Neural cell (in vitro differentiated cells): ENCODE results near the gene ARL2. TPM values are rescaled to one million over a fixed set of nuclear protein-coding genes. Genes with fewer than 3 reads are reported as not detected.

ENCODE experiments used
- H2AFZ ChIP-seq: fragments of 200-600, 300-800 bp; sonication (generic), shearing (Covaris generic); 2 replicates; pipeline ENCODE4 v1.6.0; 2014; ENCODE audit warnings: low read depth, mild to moderate bottlenecking, antibody characterized with exemption, low read length, moderate library complexity
- H3F3A ChIP-seq: fragments of 200-600 bp; shearing (Covaris generic); 2 replicates; pipeline ENCODE4 v1.6.1; 2016; ENCODE audit warnings: mild to moderate bottlenecking, moderate library complexity, mixed read lengths, antibody characterized with exemption, low read length; ENCODE audit not compliant: insufficient read depth, poor library complexity, severe bottlenecking
- H3K27ac ChIP-seq: fragments of 200-600, 300-800 bp; sonication (generic), shearing (Covaris generic); 2 replicates; pipeline ENCODE4 v1.5.1; 2014; ENCODE audit warnings: mild to moderate bottlenecking, low read length, moderate library complexity
- H3K27me3 ChIP-seq: fragments of 300-800, 200-600 bp; sonication (generic), shearing (Covaris generic); 2 replicates; pipeline ENCODE4 v1.6.0; 2014; ENCODE audit warnings: mild to moderate bottlenecking, low read depth, low read length, moderate library complexity; ENCODE audit not compliant: insufficient read depth
- H3K36me3 ChIP-seq: fragments of 300-800, 200-600 bp; sonication (generic), shearing (Covaris generic); 2 replicates; pipeline ENCODE4 v1.5.1; 2014; ENCODE audit warnings: mild to moderate bottlenecking, antibody characterized with exemption, low read length, moderate library complexity; ENCODE audit not compliant: insufficient read depth
- H3K4me2 ChIP-seq: fragments of 300-800, 200-600 bp; sonication (generic), shearing (Covaris generic); 2 replicates; pipeline ENCODE4 v1.6.0; 2014; ENCODE audit warnings: mild to moderate bottlenecking, low read length
- H3K4me3 ChIP-seq: fragments of 300-800, 200-600 bp; sonication (generic), shearing (Covaris generic); 2 replicates; pipeline ENCODE4 v1.5.1; 2014; ENCODE audit warnings: mild to moderate bottlenecking, low read length, moderate library complexity
- H3K79me2 ChIP-seq: fragments of 200-600 bp; shearing (Covaris generic); replicated peaks from 2 replicates; pipeline ENCODE4 v1.6.0; 2014; ENCODE audit warnings: mild to moderate bottlenecking, low read length, moderate library complexity; ENCODE audit not compliant: insufficient read depth
- H3K9ac ChIP-seq: fragments of 300-800, 200-600 bp; sonication (generic), shearing (Covaris generic); 2 replicates; pipeline ENCODE4 v1.6.1; 2016; ENCODE audit warnings: mild to moderate bottlenecking, low read length, mixed read lengths
- H3K9me2 ChIP-seq: fragments of 200-600 bp; shearing (Covaris generic); 2 replicates; pipeline ENCODE4 v1.6.1; 2016; ENCODE audit warnings: mild to moderate bottlenecking, low read length, mixed read lengths; ENCODE audit not compliant: insufficient read depth
- H3K9me3 ChIP-seq: fragments of 200-600, 300-800 bp; sonication (generic), shearing (Covaris generic); 2 replicates; pipeline ENCODE4 v1.6.1; 2016; ENCODE audit warnings: mild to moderate bottlenecking, mixed run types, low read length, moderate library complexity, mixed read lengths
- H4K20me1 ChIP-seq: fragments of 200-600 bp; shearing (Covaris generic); 2 replicates; pipeline ENCODE4 v1.6.1; 2016; ENCODE audit warnings: mild to moderate bottlenecking, mixed run types; ENCODE audit not compliant: insufficient read depth
- EP300 ChIP-seq: fragments of 450-650 bp; conservative IDR thresholded peaks from 2 replicates; pipeline ENCODE4 v1.6.1; 2014; ENCODE audit warnings: antibody characterized with exemption, mild to moderate bottlenecking, moderate library complexity; ENCODE audit not compliant: poor library complexity, severe bottlenecking
- EZH2 ChIP-seq: fragments of 200-600, 300-800 bp; shearing (Covaris generic), sonication (generic); IDR thresholded peaks from 2 replicates; pipeline ENCODE4 v1.6.1; 2014; ENCODE audit warnings: antibody characterized with exemption, low read length, borderline replicate concordance, mild to moderate bottlenecking; ENCODE audit not compliant: insufficient read depth, poor library complexity, severe bottlenecking
- MXI1 ChIP-seq: fragments of 450-650 bp; conservative IDR thresholded peaks from 2 replicates; pipeline ENCODE4 v1.6.1; 2014; ENCODE audit warnings: antibody characterized with exemption, mild to moderate bottlenecking; ENCODE audit not compliant: poor library complexity, severe bottlenecking
- POLR2AphosphoS5 ChIP-seq: IDR thresholded peaks from 2 replicates; pipeline ENCODE4 v1.6.1; 2012
- RAD21 ChIP-seq: fragments of 450-650 bp; conservative IDR thresholded peaks from 2 replicates; pipeline ENCODE4 v1.6.1; 2014; ENCODE audit warnings: antibody characterized with exemption, mild to moderate bottlenecking, moderate library complexity
- SMC3 ChIP-seq: fragments of 450-650 bp; conservative IDR thresholded peaks from 2 replicates; pipeline ENCODE4 v1.6.1; 2014; ENCODE audit warnings: antibody characterized with exemption, mild to moderate bottlenecking, moderate library complexity; ENCODE audit not compliant: poor library complexity
- TAF1 ChIP-seq: IDR thresholded peaks from 2 replicates; pipeline ENCODE4 v1.6.1; 2012; ENCODE audit warnings: low read depth
- polyA plus RNA-seq: library from polyadenylated mRNA; depleted of rRNA; stranded (reverse); fragments of >200 nt; gene quantifications from 2 replicates; pipeline ENCODE4 v1.2.3, GENCODE V29; 2014
- TF ChIP-seq, protein P1 (sequence below): fragments of 450-650 bp; IDR thresholded peaks from 2 replicates; pipeline ENCODE4 v1.5.1; 2014; ENCODE audit warnings: antibody characterized with exemption, mild to moderate bottlenecking, moderate library complexity; ENCODE audit not compliant: poor library complexity, severe bottlenecking
- TF ChIP-seq, protein P2 (sequence below): IDR thresholded peaks from 2 replicates; pipeline ENCODE4 v1.6.1; 2012; ENCODE audit warnings: borderline replicate concordance

Gene ARL2
- polyA plus RNA-seq, 1 donor from 2014 or later, result 158 TPM

DNA sequence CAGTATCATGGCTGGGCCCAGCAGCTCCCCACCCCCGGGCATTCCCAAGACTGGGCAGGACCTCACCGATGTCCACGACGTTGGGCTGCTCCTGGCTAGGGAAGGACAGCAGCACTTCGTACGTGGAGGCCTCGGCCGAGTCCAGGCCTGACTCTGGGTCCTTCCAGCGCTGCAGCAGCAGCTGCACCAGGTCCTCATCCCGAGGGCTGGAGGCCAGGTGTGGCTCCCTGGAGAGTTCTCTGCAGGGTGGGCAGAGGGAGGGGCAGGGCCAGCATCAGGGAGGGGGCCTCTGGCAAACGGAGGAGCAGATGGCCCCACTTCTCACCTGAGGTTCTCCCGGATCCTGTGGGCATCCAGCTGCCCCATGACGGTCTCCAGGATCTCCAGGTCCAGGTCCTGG lies 44.1 kb downstream of the ARL2 start:
- H3K79me2 ChIP-seq, result no peaks in the 10 kb centered on the region
- H3K27ac ChIP-seq, result no peak overlapping the region
- H3K9me2 ChIP-seq, result no peaks in the 10 kb centered on the region
- no peaks in the 10 kb centered on the region for H3K27me3 ChIP-seq
- H3K36me3 ChIP-seq, result no peaks in the 10 kb centered on the region
- TF ChIP-seq, protein P1, sequence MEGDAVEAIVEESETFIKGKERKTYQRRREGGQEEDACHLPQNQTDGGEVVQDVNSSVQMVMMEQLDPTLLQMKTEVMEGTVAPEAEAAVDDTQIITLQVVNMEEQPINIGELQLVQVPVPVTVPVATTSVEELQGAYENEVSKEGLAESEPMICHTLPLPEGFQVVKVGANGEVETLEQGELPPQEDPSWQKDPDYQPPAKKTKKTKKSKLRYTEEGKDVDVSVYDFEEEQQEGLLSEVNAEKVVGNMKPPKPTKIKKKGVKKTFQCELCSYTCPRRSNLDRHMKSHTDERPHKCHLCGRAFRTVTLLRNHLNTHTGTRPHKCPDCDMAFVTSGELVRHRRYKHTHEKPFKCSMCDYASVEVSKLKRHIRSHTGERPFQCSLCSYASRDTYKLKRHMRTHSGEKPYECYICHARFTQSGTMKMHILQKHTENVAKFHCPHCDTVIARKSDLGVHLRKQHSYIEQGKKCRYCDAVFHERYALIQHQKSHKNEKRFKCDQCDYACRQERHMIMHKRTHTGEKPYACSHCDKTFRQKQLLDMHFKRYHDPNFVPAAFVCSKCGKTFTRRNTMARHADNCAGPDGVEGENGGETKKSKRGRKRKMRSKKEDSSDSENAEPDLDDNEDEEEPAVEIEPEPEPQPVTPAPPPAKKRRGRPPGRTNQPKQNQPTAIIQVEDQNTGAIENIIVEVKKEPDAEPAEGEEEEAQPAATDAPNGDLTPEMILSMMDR, result no peak
- TF ChIP-seq SMC3, result no peak
- H3K9ac ChIP-seq, result no peak overlapping the region
- H3F3A ChIP-seq, result no peaks in the 10 kb centered on the region
- no peak overlapping the region for H3K4me2 ChIP-seq
- H4K20me1 ChIP-seq, result no peaks in the 10 kb centered on the region
- no peak overlapping the region for H2AFZ ChIP-seq
- H3K9me3 ChIP-seq, result no peaks in the 10 kb centered on the region
- no peak overlapping the region for H3K4me3 ChIP-seq

DNA sequence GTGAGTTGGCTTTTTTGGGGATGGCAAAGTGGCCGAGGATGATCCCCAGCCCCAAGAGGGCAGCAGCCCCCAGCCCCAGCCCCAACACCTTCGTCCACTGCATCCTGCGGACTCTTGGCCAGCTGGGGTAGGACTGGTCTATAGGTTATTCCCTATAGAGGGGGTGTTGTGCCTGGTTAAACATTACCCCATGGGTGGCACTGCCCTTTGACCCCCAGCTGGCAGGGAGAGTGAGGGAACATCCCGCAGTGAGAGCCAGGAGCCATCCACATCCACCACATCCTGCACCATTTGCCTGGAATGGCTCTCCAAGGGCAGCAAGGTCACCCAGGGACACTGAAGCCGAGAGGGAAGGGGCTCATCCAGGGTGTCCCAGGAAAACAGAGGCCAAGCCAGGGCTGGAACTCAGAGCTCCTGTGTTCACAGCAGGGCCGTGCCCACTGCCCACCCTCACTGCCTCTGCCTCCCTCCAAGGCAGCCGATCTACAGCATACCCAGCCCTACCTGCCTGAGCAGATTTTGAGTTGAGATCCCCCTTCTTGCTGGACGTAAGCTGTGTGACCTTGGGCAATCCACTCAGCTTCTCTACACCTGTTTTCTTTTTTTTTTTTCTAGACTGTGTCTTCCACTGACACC lies 44.6 kb downstream of the ARL2 start, which contains the start of gene NAALADL1:
Gene NAALADL1, minus strand, starts transcription at position 135 of the 636 bp plus-strand sequence. Its CDS starts 32 bp downstream, at position 103.
- H3F3A ChIP-seq, result no peaks in the 10 kb centered on the region
- H3K9ac ChIP-seq, result no peak within 1 kb of the TSS

DNA sequence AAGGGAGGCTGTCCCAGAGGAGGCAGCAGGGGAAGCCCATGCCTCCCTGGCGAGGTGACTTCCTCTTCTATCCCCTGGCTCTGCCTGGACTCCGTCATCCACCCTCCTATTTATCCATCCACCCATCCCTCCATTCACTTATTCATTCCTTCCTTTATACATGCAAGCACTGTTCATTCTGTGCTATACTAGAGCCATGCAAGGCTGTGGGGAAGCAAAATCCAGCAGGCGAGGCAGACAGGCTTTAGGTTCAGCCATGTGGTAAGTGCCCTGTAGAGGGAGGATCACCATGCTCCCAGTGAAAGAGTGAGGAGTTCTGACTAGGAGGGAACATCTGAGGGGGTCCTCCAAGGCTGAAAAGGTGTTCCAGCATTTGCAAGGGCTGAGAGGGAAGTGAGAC lies 45.6 kb downstream of the ARL2 start:
- Histone ChIP-seq H3K9me2 (no peaks in the 10 kb centered on the region), H3K9me3 (no peaks in the 10 kb centered on the region), H3K4me2 (no peak overlapping the region), H3K27ac (no peak overlapping the region), H3K9ac (no peak overlapping the region), H3K4me3 (no peak overlapping the region), H3K79me2 (no peaks in the 10 kb centered on the region), H3K36me3 (no peaks in the 10 kb centered on the region), H3F3A (no peaks in the 10 kb centered on the region), H4K20me1 (no peaks in the 10 kb centered on the region), H3K27me3 (no peaks in the 10 kb centered on the region), H2AFZ (no peak overlapping the region)
- TF ChIP-seq, protein P1, result no peak
- TF ChIP-seq POLR2AphosphoS5 (no peak), RAD21 (no peak), EZH2 (no peak), MXI1 (no peak), TAF1 (no peak), EP300 (no peak), SMC3 (no peak)
- TF ChIP-seq, protein P2, sequence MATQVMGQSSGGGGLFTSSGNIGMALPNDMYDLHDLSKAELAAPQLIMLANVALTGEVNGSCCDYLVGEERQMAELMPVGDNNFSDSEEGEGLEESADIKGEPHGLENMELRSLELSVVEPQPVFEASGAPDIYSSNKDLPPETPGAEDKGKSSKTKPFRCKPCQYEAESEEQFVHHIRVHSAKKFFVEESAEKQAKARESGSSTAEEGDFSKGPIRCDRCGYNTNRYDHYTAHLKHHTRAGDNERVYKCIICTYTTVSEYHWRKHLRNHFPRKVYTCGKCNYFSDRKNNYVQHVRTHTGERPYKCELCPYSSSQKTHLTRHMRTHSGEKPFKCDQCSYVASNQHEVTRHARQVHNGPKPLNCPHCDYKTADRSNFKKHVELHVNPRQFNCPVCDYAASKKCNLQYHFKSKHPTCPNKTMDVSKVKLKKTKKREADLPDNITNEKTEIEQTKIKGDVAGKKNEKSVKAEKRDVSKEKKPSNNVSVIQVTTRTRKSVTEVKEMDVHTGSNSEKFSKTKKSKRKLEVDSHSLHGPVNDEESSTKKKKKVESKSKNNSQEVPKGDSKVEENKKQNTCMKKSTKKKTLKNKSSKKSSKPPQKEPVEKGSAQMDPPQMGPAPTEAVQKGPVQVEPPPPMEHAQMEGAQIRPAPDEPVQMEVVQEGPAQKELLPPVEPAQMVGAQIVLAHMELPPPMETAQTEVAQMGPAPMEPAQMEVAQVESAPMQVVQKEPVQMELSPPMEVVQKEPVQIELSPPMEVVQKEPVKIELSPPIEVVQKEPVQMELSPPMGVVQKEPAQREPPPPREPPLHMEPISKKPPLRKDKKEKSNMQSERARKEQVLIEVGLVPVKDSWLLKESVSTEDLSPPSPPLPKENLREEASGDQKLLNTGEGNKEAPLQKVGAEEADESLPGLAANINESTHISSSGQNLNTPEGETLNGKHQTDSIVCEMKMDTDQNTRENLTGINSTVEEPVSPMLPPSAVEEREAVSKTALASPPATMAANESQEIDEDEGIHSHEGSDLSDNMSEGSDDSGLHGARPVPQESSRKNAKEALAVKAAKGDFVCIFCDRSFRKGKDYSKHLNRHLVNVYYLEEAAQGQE, result no peak

More for the DNA sequence above, 44.6 kb downstream of the ARL2 start, which contains the start of gene NAALADL1:
- H3K79me2 ChIP-seq, result no peaks in the 10 kb centered on the region
- H3K9me3 ChIP-seq, result no peaks in the 10 kb centered on the region
- H2AFZ ChIP-seq, result no peak within 1 kb of the TSS
- H3K9me2 ChIP-seq, result no peaks in the 10 kb centered on the region
- no peak within 1 kb of the TSS for H3K27ac ChIP-seq
- no peak within 1 kb of the TSS for H3K4me3 ChIP-seq
- no peaks in the 10 kb centered on the region for H3K36me3 ChIP-seq
- H3K4me2 ChIP-seq, result no peak within 1 kb of the TSS
- no peak for TF ChIP-seq POLR2AphosphoS5
- no peaks in the 10 kb centered on the region for H3K27me3 ChIP-seq
- no peaks in the 10 kb centered on the region for H4K20me1 ChIP-seq
